HepG2 (cell line): ENCODE results near the gene CGNL1. TPM values are rescaled to one million over a fixed set of nuclear protein-coding genes. Genes with fewer than 3 reads are reported as not detected.

Experiments
- ATAC-seq: fragments of 200-7000 bp; cut with Tn5 transposase; 3 replicates; pipeline ENCODE4 v1.9.1; 2020; ENCODE audit warnings: mild to moderate bottlenecking, moderate library complexity
- BruUV-seq: library from RNA; stranded (reverse); fragments of 400-500 nt; replicated peaks from 2 replicates; lab custom pipeline; 2021; lab: Mats Ljungman, UMichigan
- CTCF ChIA-PET: fragments of 300-600 bp; formaldehyde crosslinking; extraction: SDS; loops from one replicate; lab custom pipeline; 2021; ENCODE audit warnings: low total read pairs, inconsistent platforms, low intra/inter-chr PET ratio; lab: Yijun Ruan, JAX
- POLR2A ChIA-PET: fragments of 350-600 bp; sonication (Branson Sonifier 250); formaldehyde crosslinking; loops from one replicate; lab custom pipeline; 2020; ENCODE audit warnings: antibody characterized with exemption, inconsistent platforms; lab: Yijun Ruan, JAX
- DNase-seq: peaks from one replicate; pipeline ENCODE4 v3.0.0-alpha.2; 2015; ENCODE audit warnings: low spot score
- FAIRE-seq: peaks from 3 replicates; lab custom pipeline; 2011; peaks lifted over from hg19 to GRCh38; lab: Jason Lieb, UNC
- H2AFZ ChIP-seq: one replicate; pipeline ENCODE4 v1.6.1; 2011; ENCODE audit warnings: low read length, inconsistent platforms
- H3K27ac ChIP-seq: fragments of 300-600 bp; 3 replicates; pipeline ENCODE4 v1.8.0; 2011; ENCODE audit warnings: mixed run types, mild to moderate bottlenecking, mixed read lengths, low read length, inconsistent platforms; ENCODE audit not compliant: insufficient read depth; ENCODE audit errors: extremely low read length
- H3K27me3 ChIP-seq, 2 experiments: fragments of 200-600 bp in 1 of 2; 2 replicates in 1 of 2; 3 replicates in 1 of 2; pipeline versions ENCODE4 v1.6.0 to v1.8.0; 2011; ENCODE audit warnings: low read length in 2 of 2, mild to moderate bottlenecking in 2 of 2, moderate library complexity in 2 of 2, inconsistent platforms in 1 of 2; ENCODE audit not compliant: insufficient read depth in 2 of 2, control insufficient read depth in 1 of 2
- H3K36me3 ChIP-seq, 2 experiments: fragments of 200-600 bp in 1 of 2; replicated peaks in 1 of 2; 2 replicates in 1 of 2; 3 replicates in 1 of 2; pipeline versions ENCODE4 v1.5.1 to v1.8.0; 2011; ENCODE audit warnings: low read length in 2 of 2, inconsistent platforms in 1 of 2; ENCODE audit not compliant: insufficient read depth in 2 of 2, control insufficient read depth in 1 of 2
- H3K4me1 ChIP-seq: 2 replicates; pipeline ENCODE4 v1.5.1; 2012; ENCODE audit warnings: low read length, inconsistent platforms; ENCODE audit not compliant: insufficient read depth
- H3K4me2 ChIP-seq: 2 replicates; pipeline ENCODE4 v1.6.0; 2011; ENCODE audit warnings: low read depth, low read length, inconsistent platforms
- H3K4me3 ChIP-seq, 3 experiments: fragments of 200-600 bp in 1 of 3; sonication (generic), shearing (Covaris generic) in 1 of 3; replicated peaks in 1 of 3; 2 replicates each; pipeline ENCODE4 v1.5.1; 2011 to 2016; ENCODE audit warnings: low read length in 3 of 3, inconsistent platforms in 2 of 3, low read depth in 2 of 3, mild to moderate bottlenecking in 2 of 3, control low read depth in 1 of 3, mixed read lengths in 1 of 3; ENCODE audit not compliant: insufficient read depth in 1 of 3
- H3K79me2 ChIP-seq: one replicate; pipeline ENCODE4 v1.6.1; 2011; ENCODE audit warnings: low read length, inconsistent platforms; ENCODE audit not compliant: insufficient read depth
- H3K9ac ChIP-seq: 2 replicates; pipeline ENCODE4 v1.6.0; 2011; ENCODE audit warnings: mild to moderate bottlenecking, low read depth, low read length, inconsistent platforms; ENCODE audit not compliant: insufficient read depth
- H3K9me3 ChIP-seq: 2 replicates; pipeline ENCODE4 v1.5.1; 2012; ENCODE audit warnings: mild to moderate bottlenecking, low read length
- H4K20me1 ChIP-seq: 2 replicates; pipeline ENCODE4 v1.6.0; 2011; ENCODE audit warnings: inconsistent platforms, mild to moderate bottlenecking, low read length, moderate library complexity; ENCODE audit not compliant: insufficient read depth
- ATF4 ChIP-seq, 2 experiments: fragments of 450-650 bp in 1 of 2; sonication (generic) in 1 of 2; formaldehyde crosslinking; IDR thresholded peaks; 2 replicates each; pipeline versions ENCODE4 v1.5.0 to v1.8.0; 2020 to 2022; ENCODE audit warnings: mild to moderate bottlenecking in 1 of 2, missing genetic modification reagents in 1 of 2
- CBX5 ChIP-seq: sonication (generic); formaldehyde crosslinking; IDR thresholded peaks from 2 replicates; pipeline ENCODE4 v1.4.0; 2020; ENCODE audit warnings: missing genetic modification reagents, borderline replicate concordance
- FOSL2 ChIP-seq: sonication (generic); formaldehyde crosslinking; IDR thresholded peaks from 2 replicates; pipeline ENCODE4 v1.4.0; 2020; ENCODE audit warnings: missing genetic modification reagents
- HDAC2 ChIP-seq: sonication (generic); formaldehyde crosslinking; IDR thresholded peaks from 2 replicates; pipeline ENCODE4 v1.4.0; 2020; ENCODE audit warnings: missing genetic modification reagents
- KAT7 ChIP-seq: IDR thresholded peaks from 2 replicates; pipeline ENCODE4 v1.6.1; 2018; ENCODE audit warnings: borderline replicate concordance, missing compliant biosample characterization
- MED8 ChIP-seq: sonication (generic); formaldehyde crosslinking; IDR thresholded peaks from 2 replicates; pipeline ENCODE4 v1.8.1; 2023; ENCODE audit warnings: mild to moderate bottlenecking, missing genetic modification reagents; ENCODE audit not compliant: insufficient replicate concordance
- RBFOX2 ChIP-seq: fragments of 200-400 bp; formaldehyde crosslinking; IDR thresholded peaks from 2 replicates; pipeline ENCODE4 v1.6.1; 2017; ENCODE audit warnings: low read depth, mild to moderate bottlenecking, low read length
- TEAD2 ChIP-seq: sonication (generic); formaldehyde crosslinking; IDR thresholded peaks from 2 replicates; pipeline ENCODE4 v1.9.0; 2021; ENCODE audit warnings: missing genetic modification reagents
- ZBTB25 ChIP-seq: IDR thresholded peaks from 2 replicates; pipeline ENCODE4 v1.6.1; 2018; ENCODE audit warnings: missing genetic modification reagents
- ZFAT ChIP-seq: sonication (generic); formaldehyde crosslinking; conservative IDR thresholded peaks from 2 replicates; pipeline ENCODE4 v1.8.1; 2023; ENCODE audit warnings: missing genetic modification reagents, inconsistent platforms
- ZFX ChIP-seq: sonication (generic); formaldehyde crosslinking; IDR thresholded peaks from 2 replicates; pipeline ENCODE4 v1.4.0; 2020; ENCODE audit warnings: mild to moderate bottlenecking, low read depth, missing genetic modification reagents, moderate library complexity
- ZNF17 ChIP-seq: sonication (generic); formaldehyde crosslinking; IDR thresholded peaks from 2 replicates; pipeline ENCODE4 v1.5.0; 2020; ENCODE audit warnings: mild to moderate bottlenecking, missing genetic modification reagents
- ZNF503 ChIP-seq: sonication (generic); formaldehyde crosslinking; IDR thresholded peaks from 2 replicates; pipeline ENCODE4 v1.4.0; 2020; ENCODE audit warnings: missing genetic modification reagents
- ZNF839 ChIP-seq: sonication (generic); formaldehyde crosslinking; IDR thresholded peaks from 2 replicates; pipeline ENCODE4 v1.4.0; 2020; ENCODE audit warnings: missing genetic modification reagents, mild to moderate bottlenecking, borderline replicate concordance
- WGBS: methylation state at CpG from one replicate; pipeline ENCODE4 v1.1.6; 2017; ENCODE audit warnings: low lambda C conversion rate; 5-methylcytosine and 5-hydroxymethylcytosine counted together
- in situ Hi-C: cut with HindIII; loops from 2 replicates; pipeline ENCODE4 v1.10.0; 2017; ENCODE audit warnings: low pct_unique_long_range_greater_than_20kb; ENCODE audit not compliant: extremely low pct_ligation_motif_present
- intact Hi-C: fragments of 100-400 bp; cut with micrococcal nuclease; formaldehyde crosslinking; loops from one replicate; pipeline ENCODE4 v1.10.0; 2022; ENCODE audit not compliant: unreplicated experiment
- polyA plus RNA-seq, 8 experiments: library from polyadenylated mRNA; depleted of rRNA in 3 of 8; stranded (reverse) in 7 of 8; unstranded in 1 of 8; fragments of >200 nt; fragmentation: Illumina TruSeq in 4 of 8; extraction: Trizol in 4 of 8; gene quantifications; 2 replicates each; pipeline versions ENCODE4 v1.2.1 to v1.2.3, GENCODE V29; 2011 to 2016; ENCODE audit warnings: low read depth in 4 of 8, missing spikeins in 1 of 8, mixed read lengths in 1 of 8; ENCODE audit not compliant: insufficient read depth in 1 of 8
- total RNA-seq, 5 experiments: library from RNA; depleted of rRNA; stranded (reverse); fragments of >200 nt; fragmentation: Illumina TruSeq; extraction: Trizol; gene quantifications; 2 replicates each; pipeline ENCODE4 v1.2.3, GENCODE V29; 2016; ENCODE audit warnings: low read depth in 1 of 5

CGNL1 gene
- total and polyA plus RNA-seq, 2 of the 13 experiments (the other 11 are each of a cell fraction or from before 2014, with no cell fraction given): 5.6 to 15.6 TPM

- Histone ChIP-seq H3K27me3 (peaks cover 9 to 51% of the 10 kb centered on the region in 2 experiments), H4K20me1 (no peaks in the 10 kb centered on the region), H3K36me3 (no peaks in the 10 kb centered on the region)
- no TSS peak for BruUV-seq
- TF ChIP-seq RBFOX2: no peak
- peak; percentile 37; the same call in 1 of the 2 replicates for TF ChIP-seq FOSL2 (CRISPR knock-in tag)
- TF ChIP-seq, all 625 proteins: peak for 1
- Histone ChIP-seq H3K79me2 (no peaks in the 10 kb centered on the region), H3K9ac (no peak overlapping the region), H3K27ac (no peak overlapping the region), H3K4me1 (peaks cover 23% of the 10 kb centered on the region; the same call in 1 of the 2 replicates), H3K4me3 (no peak overlapping the region), H3K9me3 (no peaks in the 10 kb centered on the region), H2AFZ (no peak overlapping the region), H3K4me2 (0 out of 2 replicates have a peak overlapping the region, but pooled peaks have one; percentile 19)
- DNase-seq (no peak), FAIRE-seq (no peak), ATAC-seq (no peak)
- intact Hi-C loops (loop anchor here (5.0 to 10.0 kb wide), 2 partner anchors 189 to 783 kb away; no protein-coding TSS in a partner anchor), in situ Hi-C loops (no loop called here)
- WGBS: 24% methylated on average over 7 of the region's 12 CpGs
- ChIA-PET POLR2A (no interaction called here), CTCF (no interaction called here)
Measured at GRCh38 chr15:57334257-57334656, 42.0 kb upstream of the CGNL1 start.

- Histone ChIP-seq H3K9me3 (no peaks in the 10 kb centered on the region), H3K27ac (no peak overlapping the region), H3K4me2 (no peak overlapping the region), H3K27me3 (peaks cover 7 to 44% of the 10 kb centered on the region in 2 experiments), H3K79me2 (no peaks in the 10 kb centered on the region), H2AFZ (no peak overlapping the region), H3K36me3 (no peaks in the 10 kb centered on the region), H3K9ac (no peak overlapping the region), H3K4me3 (no peak overlapping the region), H4K20me1 (no peaks in the 10 kb centered on the region), H3K4me1 (peaks cover 23% of the 10 kb centered on the region; the same call in 1 of the 2 replicates)
- BruUV-seq: no TSS peak
- ChIA-PET CTCF (no interaction called here), POLR2A (no interaction called here)
- intact Hi-C loops (loop anchor here (10.0 kb wide), 1 partner anchor 191 kb away; no protein-coding TSS in a partner anchor), in situ Hi-C loops (no loop called here)
- no peak for DNase-seq
- FAIRE-seq: no peak
- no peak for ATAC-seq
- WGBS: 17% methylated on average over 5 of the region's 6 CpGs
- TF ChIP-seq ZFX: no peak
- no peak for TF ChIP-seq ATF4 (CRISPR knock-in tag; IDR thresholded peaks at IDR 0.05)
- TF ChIP-seq ZNF503 (CRISPR knock-in tag): no peak
- TF ChIP-seq CBX5: no peak
- TF ChIP-seq HDAC2 (CRISPR knock-in tag): no peak
- no peak for TF ChIP-seq TEAD2 (CRISPR knock-in tag)
- TF ChIP-seq MED8: no peak
- TF ChIP-seq ZBTB25 (CRISPR knock-in tag): no peak
- TF ChIP-seq ZNF17 (CRISPR knock-in tag): no peak
- TF ChIP-seq ZFAT (CRISPR knock-in tag): no peak
- no peak for TF ChIP-seq KAT7
- no peak for TF ChIP-seq ZNF839 (CRISPR knock-in tag)
Measured at GRCh38 chr15:57335293-57335715, 41.0 kb upstream of the CGNL1 start.
